Measurements from ENCODE around the gene PKIG. TPM values are rescaled to one million over a fixed set of nuclear protein-coding genes. Genes with fewer than 3 reads are reported as not detected.
"Not testable (repeated sequence)": the region's sequence is repeated elsewhere in the genome, so short reads cannot be mapped to it uniquely, and the experiment has no call there.

Gene PKIG
- total and polyA plus RNA-seq, 9 donors: 37.0 to 114 (median 49.9) TPM

GRCh38 chr20:44552050-44552449 lies 30.3 kb upstream of the PKIG start:
- intact Hi-C loops (cut with DNase I): no loop called here
- Histone ChIP-seq H3K27me3 (no peaks in the 10 kb centered on the region), H3K9me3 (no peaks in the 10 kb centered on the region), H3K4me1 (ENCODE audit: insufficient read depth) (peaks cover 17% of the 10 kb centered on the region), H3K36me3 (no peaks in the 10 kb centered on the region), H3K4me3 (no peak overlapping the region), H3K27ac (peak overlapping the region in 1 of 2 donors; percentile 64)
- 91 to 93% (median 93%) methylated on average over 4 of the region's 4 CpGs for WGBS, 3 donors
- DNase-seq: no peak
- no peak for TF ChIP-seq EP300 (IDR thresholded peaks at IDR 0.05)

DNA sequence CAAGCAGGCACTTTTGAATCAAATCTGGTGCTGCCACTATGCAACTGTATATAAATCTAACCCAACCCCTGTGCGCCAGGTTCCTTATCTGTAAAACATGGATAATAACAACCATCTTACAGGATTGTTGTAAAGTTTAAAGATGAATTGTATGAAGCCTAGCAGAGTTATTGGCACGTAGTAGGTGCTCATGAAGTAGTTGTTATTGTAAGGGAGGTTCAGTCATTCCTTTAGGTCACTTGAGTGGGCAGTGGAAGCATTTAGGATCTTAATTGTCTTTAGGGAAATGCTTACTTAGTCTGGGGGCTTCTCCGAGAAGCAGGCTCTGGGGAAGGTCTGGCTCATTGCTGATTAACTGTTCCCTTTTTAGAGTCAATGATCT lies 29.8 kb upstream of the PKIG start:
- Histone ChIP-seq H3K9me3 (no peaks in the 10 kb centered on the region), H3K36me3 (no peaks in the 10 kb centered on the region), H3K4me1 (ENCODE audit: insufficient read depth) (peaks cover 17% of the 10 kb centered on the region), H3K27me3 (no peaks in the 10 kb centered on the region), H3K27ac (peak overlapping the region in 1 of 2 donors; percentile 64), H3K4me3 (no peak overlapping the region)
- WGBS, 3 donors: 33 to 38% (median 38%) methylated on average over 3 of the region's 3 CpGs
- DNase-seq: no peak
- intact Hi-C loops (cut with DNase I): no loop called here
- TF ChIP-seq CTCF (IDR thresholded peaks at IDR 0.05): no peak
- TF ChIP-seq POLR2A (IDR thresholded peaks at IDR 0.05): no peak
- no peak for TF ChIP-seq EP300 (IDR thresholded peaks at IDR 0.05)

GRCh38 chr20:44552950-44553908 lies 29.1 kb upstream of the PKIG start:
- Histone ChIP-seq H3K4me1 (ENCODE audit: insufficient read depth) (peaks cover 14% of the 10 kb centered on the region), H3K36me3 (no peaks in the 10 kb centered on the region), H3K27ac (peak overlapping the region in 1 of 2 donors; percentile 64), H3K9me3 (no peaks in the 10 kb centered on the region), H3K4me3 (no peak overlapping the region), H3K27me3 (no peaks in the 10 kb centered on the region)
- intact Hi-C loops (cut with DNase I): no loop called here
- WGBS, 3 donors: 31 to 36% (median 31%) methylated on average over 6 of the region's 6 CpGs
- no peak for DNase-seq
- no peak for TF ChIP-seq POLR2A (IDR thresholded peaks at IDR 0.05)
- no peak for TF ChIP-seq EP300 (IDR thresholded peaks at IDR 0.05)
- no peak for TF ChIP-seq CTCF (IDR thresholded peaks at IDR 0.05)

DNA sequence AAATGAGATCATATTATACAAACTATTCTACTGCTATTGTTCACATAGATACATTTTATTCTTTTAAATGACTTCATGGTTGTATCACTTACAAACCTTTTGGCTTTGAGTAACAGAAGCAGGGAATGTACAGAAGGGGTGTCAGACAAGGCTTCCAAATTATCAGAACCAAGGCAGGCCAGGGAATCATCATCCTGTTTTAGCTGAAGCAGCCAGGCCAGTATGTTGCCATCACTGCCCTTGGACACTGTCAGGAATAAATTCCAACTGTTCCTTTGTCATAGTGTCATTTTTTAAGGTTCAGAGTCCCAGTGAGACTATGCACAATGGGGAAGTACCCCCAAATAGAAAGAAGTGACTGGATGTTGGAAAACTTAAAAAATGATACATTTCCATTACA lies 23.1 kb upstream of the PKIG start:
- H3K4me1 ChIP-seq (ENCODE audit: insufficient read depth): peaks cover 6% of the 10 kb centered on the region
- no peak overlapping the region for H3K4me3 ChIP-seq
- H3K9me3 ChIP-seq: no peaks in the 10 kb centered on the region
- no peak for DNase-seq
- TF ChIP-seq CTCF (IDR thresholded peaks at IDR 0.05) (no peak), POLR2A (IDR thresholded peaks at IDR 0.05) (no peak), EP300 (IDR thresholded peaks at IDR 0.05) (no peak)
- no peaks in the 10 kb centered on the region for H3K27me3 ChIP-seq
- intact Hi-C loops (cut with DNase I): no loop called here
- no peaks in the 10 kb centered on the region for H3K36me3 ChIP-seq
- H3K27ac ChIP-seq: no peak overlapping the region

GRCh38 chr20:44560229-44560628 lies 22.1 kb upstream of the PKIG start:
- no peaks in the 10 kb centered on the region for H3K36me3 ChIP-seq
- no peak overlapping the region for H3K4me3 ChIP-seq
- peaks cover 4% of the 10 kb centered on the region for H3K4me1 ChIP-seq (ENCODE audit: insufficient read depth)
- whole genome bisulfite sequencing, 3 donors: 93 to 97% (median 97%) methylated on average over 2 of the region's 2 CpGs
- no peak overlapping the region for H3K27ac ChIP-seq
- TF ChIP-seq POLR2A (IDR thresholded peaks at IDR 0.05) (no peak), EP300 (IDR thresholded peaks at IDR 0.05) (no peak), CTCF (IDR thresholded peaks at IDR 0.05) (no peak)
- intact Hi-C loops (cut with DNase I): no loop called here
- H3K27me3 ChIP-seq: no peaks in the 10 kb centered on the region
- no peak for DNase-seq
- H3K9me3 ChIP-seq: no peaks in the 10 kb centered on the region

DNA sequence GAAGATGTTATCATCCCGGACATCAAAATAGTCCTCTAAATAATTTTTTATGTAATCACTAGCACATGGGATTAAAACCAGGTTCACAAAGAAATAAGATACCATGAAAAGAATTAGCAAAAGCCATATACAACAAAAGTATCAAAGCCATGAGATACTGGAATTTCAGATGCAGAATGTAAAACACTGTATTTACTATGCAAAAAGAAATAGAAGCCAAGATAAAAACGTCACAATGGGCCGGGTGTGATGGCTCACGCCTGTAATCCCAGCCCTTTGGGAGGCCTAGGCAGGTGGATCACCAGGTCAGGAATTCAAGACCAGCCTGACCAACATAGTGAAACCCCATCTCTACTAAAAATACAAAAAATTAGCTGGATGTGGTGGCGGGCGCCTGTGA lies 21.6 kb upstream of the PKIG start:
- H3K27me3 ChIP-seq; H3K36me3 ChIP-seq; intact Hi-C loops (cut with DNase I); H3K27ac ChIP-seq; H3K9me3 ChIP-seq; H3K4me1 ChIP-seq (ENCODE audit: insufficient read depth); DNase-seq; H3K4me3 ChIP-seq: not testable (repeated sequence)
- 91 to 94% (median 94%) methylated on average over 6 of the region's 6 CpGs for WGBS, 3 donors

Data from ovary (tissue), 9 donors.